Hematopoietic multipotent progenitor cell treated with erythropoietin and hydrocortisone succinate and interleukin-3 and kit ligand, for 8 days (in vitro differentiated cells): ENCODE results near the gene ZBED4.

Experiments used
- DNase-seq: peaks from one replicate; pipeline ENCODE4 v3.0.0-alpha.2; 2015

The ZBED4 gene

DNA sequence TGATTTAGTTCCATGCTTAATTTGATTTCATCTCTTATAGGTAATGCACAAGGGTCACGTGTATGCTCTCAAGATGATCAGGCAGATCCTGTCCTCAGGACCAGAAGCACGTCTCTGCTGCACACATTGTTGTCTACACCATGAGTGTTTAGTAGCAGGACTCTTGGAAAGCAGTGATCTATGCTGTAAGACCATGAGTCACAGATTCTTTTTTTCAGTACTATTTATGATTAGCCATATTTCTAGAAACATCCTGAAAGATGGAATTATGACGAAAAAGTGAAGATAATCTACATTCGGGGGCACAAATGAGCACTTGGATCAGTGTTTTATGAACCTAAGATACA, 29.6 kb downstream of the ZBED4 start:
- no peak for DNase-seq

GRCh38 chr22:49884075-49884474, 30.4 kb downstream of the ZBED4 start:
- no peak for DNase-seq

- DNase-seq: no peak
These were observed 31.0 kb downstream of the ZBED4 start for GRCh38 chr22:49884503-49885260.

DNA sequence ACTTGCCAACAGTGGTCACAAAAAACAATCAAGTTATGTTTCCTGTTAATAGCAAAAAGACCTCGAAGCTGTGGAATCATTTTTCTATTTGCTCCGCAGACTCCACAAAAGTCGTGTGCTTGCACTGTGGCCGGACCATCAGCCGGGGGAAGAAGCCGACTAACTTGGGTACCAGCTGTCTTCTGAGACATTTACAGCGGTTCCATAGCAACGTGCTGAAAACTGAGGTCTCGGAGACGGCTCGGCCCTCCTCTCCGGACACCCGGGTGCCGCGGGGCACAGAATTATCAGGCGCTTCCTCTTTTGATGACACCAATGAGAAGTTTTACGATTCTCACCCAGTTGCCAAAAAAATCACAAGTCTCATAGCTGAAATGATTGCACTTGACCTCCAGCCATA, 31.6 kb downstream of the ZBED4 start:
- no peak for DNase-seq

- no peak for DNase-seq
These were observed 32.2 kb downstream of the ZBED4 start for GRCh38 chr22:49885881-49886280.

DNA sequence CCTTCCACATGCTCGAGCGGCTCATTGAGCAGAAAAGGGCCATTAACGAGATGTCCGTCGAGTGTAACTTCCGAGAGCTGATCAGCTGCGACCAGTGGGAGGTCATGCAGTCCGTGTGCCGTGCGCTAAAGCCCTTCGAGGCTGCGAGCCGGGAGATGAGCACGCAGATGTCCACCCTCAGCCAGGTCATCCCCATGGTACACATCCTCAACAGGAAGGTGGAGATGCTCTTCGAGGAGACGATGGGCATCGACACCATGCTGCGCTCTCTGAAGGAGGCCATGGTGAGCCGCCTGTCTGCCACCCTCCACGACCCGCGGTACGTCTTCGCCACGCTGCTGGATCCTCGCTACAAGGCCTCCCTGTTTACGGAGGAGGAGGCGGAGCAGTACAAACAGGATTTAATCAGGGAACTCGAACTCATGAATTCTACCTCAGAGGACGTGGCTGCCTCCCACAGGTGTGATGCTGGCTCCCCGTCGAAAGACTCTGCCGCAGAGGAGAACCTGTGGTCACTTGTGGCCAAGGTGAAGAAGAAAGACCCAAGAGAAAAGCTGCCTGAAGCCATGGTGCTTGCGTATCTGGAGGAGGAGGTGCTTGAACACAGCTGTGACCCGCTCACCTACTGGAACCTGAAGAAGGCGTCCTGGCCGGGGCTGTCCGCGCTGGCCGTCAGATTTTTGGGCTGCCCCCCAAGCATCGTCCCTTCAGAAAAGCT, 32.9 kb downstream of the ZBED4 start:
- DNase-seq: no peak

DNA sequence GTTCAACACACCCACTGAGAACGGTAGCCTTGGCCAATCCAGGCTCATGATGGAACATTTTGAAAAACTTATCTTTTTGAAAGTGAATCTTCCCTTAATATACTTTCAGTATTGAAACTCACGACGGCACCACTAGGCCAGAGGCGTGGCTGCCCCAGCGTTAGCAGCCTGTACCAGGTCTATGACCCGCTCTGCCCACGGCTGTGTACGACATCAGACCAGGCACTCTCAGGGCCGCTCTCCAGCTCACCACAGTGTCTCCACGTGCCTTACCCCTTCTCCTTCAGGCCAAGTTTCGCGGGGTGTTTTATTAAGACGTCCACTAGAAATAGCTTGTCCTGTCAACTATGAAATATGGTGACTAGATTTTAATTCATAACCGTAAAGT, 33.4 kb downstream of the ZBED4 start:
- DNase-seq: no peak

GRCh38 chr22:49887702-49888101, 34.1 kb downstream of the ZBED4 start:
- DNase-seq: no peak

DNA sequence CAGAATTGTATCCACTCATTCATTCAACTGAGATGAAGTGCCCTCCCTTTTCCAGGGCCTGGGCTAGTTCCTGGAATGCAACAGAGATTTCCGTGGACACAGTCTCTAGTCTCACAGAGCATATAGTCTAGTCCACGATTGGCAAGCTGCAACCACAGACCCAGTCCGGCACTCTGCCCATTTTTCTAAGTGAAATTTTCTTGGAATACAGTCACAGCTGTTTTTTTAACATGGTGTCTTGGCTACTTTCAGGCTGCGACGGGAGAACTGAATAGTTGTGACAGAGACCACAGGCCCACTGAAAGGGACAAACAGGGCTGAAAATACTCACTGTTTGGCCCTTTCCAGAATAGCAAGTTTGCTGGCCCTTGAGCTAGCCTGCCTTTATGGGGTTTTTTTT, 35.4 kb downstream of the ZBED4 start:
- DNase-seq: no peak

- DNase-seq: no peak
These were observed 38.7 kb downstream of the ZBED4 start for GRCh38 chr22:49892226-49892899.

DNA sequence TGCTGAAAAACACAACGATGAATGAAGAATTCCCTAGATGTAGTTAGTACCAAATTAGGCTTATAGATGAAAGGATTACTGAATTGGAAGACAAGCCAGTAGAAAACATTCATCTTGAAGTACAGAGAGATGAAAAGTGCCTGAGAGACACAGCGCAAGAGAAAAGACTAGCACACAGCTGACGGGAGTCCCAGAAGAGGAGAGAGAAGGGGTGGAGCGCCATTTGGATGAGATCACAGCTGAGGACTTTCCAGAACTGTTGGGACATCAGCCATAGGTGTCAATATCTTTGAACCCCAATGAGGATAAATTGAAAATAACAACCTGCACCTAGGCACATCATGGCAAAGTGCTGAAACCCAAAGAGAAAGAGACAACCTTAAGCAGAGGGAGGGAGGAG, 39.4 kb downstream of the ZBED4 start:
- DNase-seq: no peak

GRCh38 chr22:49894322-49895054, 40.8 kb downstream of the ZBED4 start:
- DNase-seq: no peak

- DNase-seq: no peak
These were observed 42.6 kb downstream of the ZBED4 start for GRCh38 chr22:49896201-49896600.

GRCh38 chr22:49897015-49897684, 43.5 kb downstream of the ZBED4 start:
- DNase-seq: no peak

- DNase-seq: no peak
These were observed 45.9 kb downstream of the ZBED4 start for GRCh38 chr22:49899530-49899929.

- DNase-seq: no peak
These were observed 47.0 kb downstream of the ZBED4 start for GRCh38 chr22:49900441-49901230.

GRCh38 chr22:49901457-49901856, 47.8 kb downstream of the ZBED4 start:
- no peak for DNase-seq

DNA sequence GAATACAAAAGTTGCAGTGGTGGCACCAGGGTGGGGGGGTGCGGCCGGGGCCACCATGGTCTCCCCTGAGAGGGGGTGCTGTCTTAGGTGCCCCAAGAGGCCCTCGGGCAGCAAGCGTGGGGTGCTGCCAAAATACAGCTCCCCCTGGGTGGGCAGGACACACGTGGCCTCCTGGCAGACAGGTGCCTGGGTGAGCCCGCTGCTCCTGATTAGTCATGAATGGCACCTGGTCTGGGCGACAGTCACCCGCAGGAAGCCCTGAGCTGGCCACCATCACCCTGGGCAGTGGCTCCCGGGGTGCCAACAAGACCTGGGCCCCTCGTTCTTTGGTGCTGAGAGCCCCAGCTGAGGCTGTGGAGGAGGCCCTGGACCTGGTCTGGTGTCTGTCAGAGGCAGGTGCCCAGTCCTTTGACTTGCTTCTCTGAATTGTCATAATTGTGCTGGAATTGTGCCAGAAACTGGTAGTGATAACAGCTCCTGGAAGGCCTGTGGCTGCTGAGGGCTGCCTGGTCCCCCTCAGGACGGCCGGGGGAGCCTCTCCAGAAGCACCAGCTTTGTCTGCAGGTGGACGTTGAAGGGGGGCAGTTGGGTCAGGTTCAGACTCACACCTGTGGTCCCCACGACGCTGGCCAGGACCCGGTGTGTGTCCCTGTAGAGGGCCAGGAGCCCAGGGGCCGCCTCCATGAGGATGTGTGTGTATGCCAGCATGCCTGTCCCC, 49.8 kb downstream of the ZBED4 start:
- DNase-seq: peak; percentile 78

- no peak for DNase-seq
These were observed 50.4 kb downstream of the ZBED4 start for GRCh38 chr22:49904040-49904369.

DNA sequence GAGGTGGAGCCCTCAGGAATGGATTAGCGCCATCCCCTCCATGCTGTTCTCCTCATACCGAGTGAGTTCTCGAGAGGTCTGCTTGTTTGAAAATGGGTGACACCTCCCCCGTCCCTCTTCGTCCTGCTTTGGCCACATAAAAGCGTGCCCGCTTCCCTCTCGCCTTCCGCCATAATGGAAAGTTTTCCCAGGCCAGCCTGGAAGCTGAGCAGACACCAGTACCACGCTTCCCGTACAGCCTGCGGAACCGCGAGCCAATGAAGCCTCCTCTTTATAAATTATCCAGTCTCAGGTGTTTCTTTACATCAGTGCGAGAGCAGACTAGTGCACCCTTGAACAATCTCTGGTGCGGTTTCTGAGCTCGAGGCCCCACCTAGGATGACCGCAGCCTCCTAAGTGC, 51.8 kb downstream of the ZBED4 start:
- no peak for DNase-seq

GRCh38 chr22:49906071-49906798, 52.6 kb downstream of the ZBED4 start:
- DNase-seq: no peak
